ENCODE data around the gene ATP5PB.

- TF ChIP-seq POLR2AphosphoS5 (IDR thresholded peaks at IDR 0.05; ENCODE audit: low read depth, low read length) (no peak), POLR2A (IDR thresholded peaks at IDR 0.05; ENCODE audit: low read depth, low read length) (no peak), TAF1 (IDR thresholded peaks at IDR 0.05; ENCODE audit: borderline replicate concordance, low read depth, low read length) (no peak)
Observed at GRCh38 chr1:111504097-111504496, 54.8 kb downstream of the ATP5PB start.
